PFSK-1 (cell line): Measurements from ENCODE around the gene CCL13.

ENCODE experiments used
- FOXP2 ChIP-seq: optimal IDR thresholded peaks from 2 replicates; pipeline ENCODE3; 2011; ENCODE audit warnings: borderline replicate concordance, control low read depth, inconsistent platforms; ENCODE audit not compliant: insufficient read depth; ENCODE audit errors: extremely low read length, extremely low read depth
- POLR2AphosphoS5 ChIP-seq: IDR thresholded peaks from 2 replicates; pipeline ENCODE4 v1.6.1; 2012; ENCODE audit warnings: low read depth, mild to moderate bottlenecking, control low read depth, low read length, moderate library complexity
- SIN3A ChIP-seq: IDR thresholded peaks from 2 replicates; pipeline ENCODE4 v1.6.1; 2012; ENCODE audit warnings: mild to moderate bottlenecking, low read length, moderate library complexity, borderline replicate concordance; ENCODE audit not compliant: insufficient read depth
- TAF1 ChIP-seq: IDR thresholded peaks from 2 replicates; pipeline ENCODE4 v1.6.1; 2012; ENCODE audit warnings: low read length, control low read depth, borderline replicate concordance; ENCODE audit not compliant: insufficient read depth
- TF ChIP-seq, protein P1 (sequence below), 2 experiments: IDR thresholded peaks; 2 replicates each; pipeline versions ENCODE4 v1.6.1 to v1.8.0; 2011 to 2012; ENCODE audit warnings: low read depth in 2 of 2, low read length in 2 of 2, control low read depth in 1 of 2, inconsistent platforms in 1 of 2, mild to moderate bottlenecking in 1 of 2, moderate library complexity in 1 of 2; ENCODE audit not compliant: insufficient read depth in 1 of 2

The CCL13 gene

DNA sequence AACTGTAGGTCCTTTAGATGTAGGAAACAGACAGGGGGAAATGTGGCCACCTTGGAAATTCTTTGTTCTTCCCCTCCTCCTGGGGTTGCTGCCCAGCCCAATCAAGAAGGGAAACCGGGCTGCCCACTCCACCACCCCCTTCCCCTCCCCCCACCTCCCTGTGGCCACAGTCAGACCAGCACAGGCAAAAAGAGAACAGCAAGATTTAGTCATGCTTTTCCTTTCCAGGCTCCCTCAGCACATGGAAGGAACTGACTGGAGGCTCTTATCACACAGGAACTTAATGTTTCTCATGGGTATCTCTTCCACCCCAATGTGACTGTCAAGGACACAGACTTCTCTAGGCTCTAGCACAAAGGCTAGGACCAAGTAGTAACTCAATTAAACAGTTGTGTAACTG lies 9.7 kb downstream of the CCL13 start:
- TF ChIP-seq POLR2AphosphoS5 (no peak), FOXP2 (no peak), SIN3A (no peak), TAF1 (no peak)
- TF ChIP-seq, protein P1, sequence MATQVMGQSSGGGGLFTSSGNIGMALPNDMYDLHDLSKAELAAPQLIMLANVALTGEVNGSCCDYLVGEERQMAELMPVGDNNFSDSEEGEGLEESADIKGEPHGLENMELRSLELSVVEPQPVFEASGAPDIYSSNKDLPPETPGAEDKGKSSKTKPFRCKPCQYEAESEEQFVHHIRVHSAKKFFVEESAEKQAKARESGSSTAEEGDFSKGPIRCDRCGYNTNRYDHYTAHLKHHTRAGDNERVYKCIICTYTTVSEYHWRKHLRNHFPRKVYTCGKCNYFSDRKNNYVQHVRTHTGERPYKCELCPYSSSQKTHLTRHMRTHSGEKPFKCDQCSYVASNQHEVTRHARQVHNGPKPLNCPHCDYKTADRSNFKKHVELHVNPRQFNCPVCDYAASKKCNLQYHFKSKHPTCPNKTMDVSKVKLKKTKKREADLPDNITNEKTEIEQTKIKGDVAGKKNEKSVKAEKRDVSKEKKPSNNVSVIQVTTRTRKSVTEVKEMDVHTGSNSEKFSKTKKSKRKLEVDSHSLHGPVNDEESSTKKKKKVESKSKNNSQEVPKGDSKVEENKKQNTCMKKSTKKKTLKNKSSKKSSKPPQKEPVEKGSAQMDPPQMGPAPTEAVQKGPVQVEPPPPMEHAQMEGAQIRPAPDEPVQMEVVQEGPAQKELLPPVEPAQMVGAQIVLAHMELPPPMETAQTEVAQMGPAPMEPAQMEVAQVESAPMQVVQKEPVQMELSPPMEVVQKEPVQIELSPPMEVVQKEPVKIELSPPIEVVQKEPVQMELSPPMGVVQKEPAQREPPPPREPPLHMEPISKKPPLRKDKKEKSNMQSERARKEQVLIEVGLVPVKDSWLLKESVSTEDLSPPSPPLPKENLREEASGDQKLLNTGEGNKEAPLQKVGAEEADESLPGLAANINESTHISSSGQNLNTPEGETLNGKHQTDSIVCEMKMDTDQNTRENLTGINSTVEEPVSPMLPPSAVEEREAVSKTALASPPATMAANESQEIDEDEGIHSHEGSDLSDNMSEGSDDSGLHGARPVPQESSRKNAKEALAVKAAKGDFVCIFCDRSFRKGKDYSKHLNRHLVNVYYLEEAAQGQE (IDR thresholded peaks at IDR 0.05; ENCODE audit: insufficient read depth in 1 of 2, low read depth in 2 of 2, low read length in 2 of 2), result no peak

DNA sequence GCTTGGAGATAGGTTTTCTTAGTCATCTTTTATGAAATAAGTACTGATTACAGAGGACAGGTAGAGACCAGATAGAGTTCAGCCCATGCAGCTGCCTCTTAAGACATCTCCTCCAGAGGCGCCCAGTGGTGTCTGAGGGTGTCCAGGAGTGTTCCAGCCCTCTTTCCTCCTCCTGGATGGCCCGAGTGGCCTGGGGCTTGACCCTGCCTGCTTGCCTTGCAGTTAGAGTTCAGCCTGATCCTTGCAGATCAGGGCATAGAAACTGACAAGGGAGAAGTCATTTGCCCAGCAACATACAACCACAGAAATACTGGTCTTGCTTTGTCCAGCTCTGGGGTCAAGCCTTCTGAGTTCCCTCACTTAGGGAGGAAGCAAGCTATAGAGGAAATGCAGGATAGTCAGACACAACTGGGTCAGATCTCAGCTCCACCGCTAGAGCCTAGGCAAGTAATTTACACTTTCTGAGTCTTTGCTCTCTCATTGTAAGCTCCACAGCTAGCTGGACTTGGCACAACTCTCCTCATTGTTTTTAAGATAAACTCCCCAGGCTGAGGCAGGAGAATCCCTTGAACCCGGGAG lies 10.3 kb downstream of the CCL13 start:
- TF ChIP-seq TAF1 (no peak), SIN3A (no peak), FOXP2 (no peak)

DNA sequence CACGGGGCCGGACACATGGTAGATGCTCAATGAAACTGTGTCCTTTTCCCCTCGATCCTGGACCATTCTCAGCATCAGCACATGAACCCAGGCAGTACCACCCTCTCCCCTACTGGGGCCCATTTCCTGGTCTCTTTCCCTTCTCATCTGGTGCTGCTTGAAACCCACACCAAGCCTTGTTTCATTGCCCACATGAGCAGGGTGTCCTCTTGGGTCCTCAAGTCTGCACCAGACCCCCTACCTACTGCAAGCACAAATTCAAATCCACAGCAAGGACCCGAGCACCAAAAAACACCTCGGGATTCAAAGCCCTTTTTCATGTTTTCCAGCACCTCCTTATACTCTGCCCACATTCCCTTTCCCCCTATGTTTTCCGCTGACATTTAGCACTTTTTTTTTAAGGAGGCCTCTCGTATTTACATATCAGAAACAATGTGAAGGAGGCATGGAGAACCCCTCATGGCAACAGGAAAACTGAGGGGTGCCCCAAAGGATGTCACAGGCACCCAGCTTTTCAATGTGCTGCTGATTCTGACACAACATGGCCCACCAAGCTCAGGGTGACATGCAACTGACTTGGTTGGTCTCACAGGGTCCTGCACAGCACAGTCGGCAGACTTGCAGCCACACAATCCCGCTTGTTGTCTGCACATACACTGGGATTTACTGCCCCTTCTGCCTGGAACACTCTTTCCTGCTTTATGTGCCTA lies 11.4 kb downstream of the CCL13 start:
- TF ChIP-seq TAF1 (no peak), FOXP2 (no peak), POLR2AphosphoS5 (no peak), SIN3A (no peak)
- TF ChIP-seq, protein P1 (IDR thresholded peaks at IDR 0.05; ENCODE audit: insufficient read depth in 1 of 2, low read depth in 2 of 2, low read length in 2 of 2), result no peak

DNA sequence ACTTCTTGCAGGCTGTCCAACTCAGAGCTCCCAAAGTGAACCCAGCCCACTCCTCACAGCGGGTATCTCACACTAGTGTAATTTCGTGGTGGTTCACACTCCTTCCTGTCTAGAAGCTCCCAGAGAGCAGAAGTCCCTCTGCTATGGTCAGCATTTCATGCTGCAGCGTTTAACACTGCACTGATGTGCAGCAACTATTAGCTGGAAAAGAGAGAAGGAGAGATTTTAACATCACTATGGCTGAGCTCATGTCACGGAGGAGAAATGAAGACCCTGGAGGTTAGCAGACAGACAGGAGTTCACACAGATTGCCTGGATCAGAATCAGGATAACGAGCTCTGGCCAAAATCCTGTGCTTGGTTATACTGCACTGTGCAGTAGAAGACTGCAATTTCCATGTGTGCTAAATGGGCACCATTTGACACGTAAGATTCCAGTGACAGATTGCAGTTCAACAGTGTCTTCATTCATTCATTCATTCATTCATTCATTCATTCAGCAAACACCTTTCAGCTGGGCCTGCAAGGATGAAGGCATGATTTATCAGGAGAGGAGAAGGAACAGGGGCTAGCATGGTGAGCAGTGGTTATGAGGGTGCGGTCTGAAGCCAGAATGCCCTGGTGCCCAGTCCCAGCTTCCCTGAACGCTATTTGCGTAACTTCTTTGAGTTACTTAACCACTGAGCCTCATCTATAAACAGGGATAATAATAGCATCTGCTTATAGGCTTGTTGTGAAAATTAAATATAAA lies 12.1 kb downstream of the CCL13 start:
- TF ChIP-seq TAF1, result no peak
- TF ChIP-seq SIN3A, result no peak

DNA sequence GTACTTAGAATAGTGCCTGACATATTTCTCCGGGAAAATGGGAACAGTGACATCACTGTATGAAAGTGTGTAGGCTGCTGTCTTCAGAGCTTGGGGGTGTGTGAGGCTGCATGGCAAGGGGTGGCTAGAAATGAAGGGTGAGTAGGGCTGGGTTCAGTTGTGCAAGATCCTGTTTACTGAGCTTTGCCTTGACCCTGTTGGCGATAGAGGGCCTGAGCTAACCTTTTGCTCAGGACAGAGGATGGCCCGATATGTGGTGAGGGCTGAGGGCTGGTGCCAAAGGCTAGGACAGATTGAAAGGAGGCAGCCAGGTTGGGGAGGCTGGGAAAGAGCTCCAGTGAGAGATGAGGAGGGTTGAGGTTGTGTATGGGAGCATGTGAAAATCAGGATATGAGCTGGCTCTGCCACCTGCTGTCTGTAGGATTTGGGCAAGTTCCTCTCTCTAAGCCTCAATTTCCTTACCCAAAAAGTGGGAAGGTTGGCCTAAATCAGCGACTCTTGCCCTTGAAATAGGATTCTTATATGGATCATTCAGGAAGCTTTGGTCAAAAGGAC lies 12.7 kb downstream of the CCL13 start:
- TF ChIP-seq TAF1 (no peak), POLR2AphosphoS5 (no peak)

DNA sequence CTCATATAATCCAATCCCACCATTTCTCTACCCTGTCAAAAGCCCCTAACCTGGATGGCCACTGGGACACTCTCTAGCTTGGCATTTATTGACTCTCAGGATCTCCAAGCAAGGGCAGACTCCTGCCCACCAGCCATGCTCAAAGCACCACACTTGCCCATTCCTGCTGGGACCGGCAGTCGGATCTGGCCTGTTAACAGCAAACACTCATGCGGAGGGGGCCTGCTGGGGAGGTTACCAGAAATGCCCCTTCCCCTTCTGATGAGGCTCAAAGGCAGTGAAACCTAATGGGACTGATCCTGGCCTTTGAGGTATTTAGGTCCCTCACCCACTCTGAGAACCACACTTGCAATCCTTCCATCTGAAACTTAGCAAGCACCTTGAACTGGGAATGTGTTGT lies 13.3 kb downstream of the CCL13 start:
- TF ChIP-seq TAF1, result no peak
- TF ChIP-seq FOXP2, result no peak
- TF ChIP-seq, protein P1 (IDR thresholded peaks at IDR 0.05; ENCODE audit: insufficient read depth in 1 of 2, low read depth in 2 of 2, low read length in 2 of 2), result no peak
- no peak for TF ChIP-seq POLR2AphosphoS5
- no peak for TF ChIP-seq SIN3A
